Ascending aorta (tissue), 2 donors: ENCODE measurements around the gene DNAJC18. TPM values are rescaled to one million over a fixed set of nuclear protein-coding genes. Genes with fewer than 3 reads are reported as not detected.
A peak's percentile ranks its signal among the peaks of the same experiment; 100 is the strongest.
"Not testable (repeated sequence)": the region's sequence is repeated elsewhere in the genome, so short reads cannot be mapped to it uniquely, and the experiment has no call there.

Experiments
- DNase-seq, 2 donors: peaks; one replicate each; pipeline ENCODE4 v3.0.0-alpha.2; 2019; ENCODE audit warnings: low spot score in 2 of 2
- H3K27ac ChIP-seq, 2 donors: fragments of 200-600 bp; sonication (generic); one replicate each; pipeline ENCODE4 v1.5.1; 2016 to 2017; ENCODE audit warnings: mild to moderate bottlenecking in 1 of 2
- H3K27me3 ChIP-seq: fragments of 200-600 bp; sonication (generic); one replicate; pipeline ENCODE4 v1.5.1; 2017
- H3K36me3 ChIP-seq, 2 donors: fragments of 200-600 bp; sonication (generic); one replicate each; pipeline ENCODE4 v1.5.1; 2016
- H3K4me1 ChIP-seq, 2 donors: fragments of 200-600 bp; sonication (generic); one replicate each; pipeline ENCODE4 v1.5.1; 2016 to 2017; ENCODE audit warnings: mild to moderate bottlenecking in 1 of 2
- H3K4me3 ChIP-seq, 2 donors: fragments of 200-600 bp; sonication (generic); one replicate each; pipeline ENCODE4 v1.5.1; 2016 to 2017; ENCODE audit warnings: mild to moderate bottlenecking in 1 of 2
- H3K9me3 ChIP-seq, 2 donors: fragments of 200-600 bp; sonication (generic); one replicate each; pipeline ENCODE4 v1.5.1; 2016
- intact Hi-C: fragments of 100-400 bp; cut with DNase I; formaldehyde crosslinking; loops from one replicate; pipeline ENCODE4 v1.15.1; 2023
- total RNA-seq: library from RNA; depleted of rRNA; stranded (reverse); fragments of >200 nt; gene quantifications from one replicate; pipeline ENCODE4 v1.1.0, GENCODE V29; 2016
- TF ChIP-seq, protein P1 (sequence below), 3 experiments: fragments of 200-600 bp in 2 of 3; fragments of 450-650 bp in 1 of 3; sonication (generic) in 2 of 3; IDR thresholded peaks; one replicate each; pipeline ENCODE4 v1.5.1; 2016 to 2019; ENCODE audit warnings: antibody characterized with exemption in 3 of 3, mild to moderate bottlenecking in 1 of 3, moderate library complexity in 1 of 3

Gene DNAJC18
- total RNA-seq, 1 donor from 2014 or later, result 8.4 TPM

DNA sequence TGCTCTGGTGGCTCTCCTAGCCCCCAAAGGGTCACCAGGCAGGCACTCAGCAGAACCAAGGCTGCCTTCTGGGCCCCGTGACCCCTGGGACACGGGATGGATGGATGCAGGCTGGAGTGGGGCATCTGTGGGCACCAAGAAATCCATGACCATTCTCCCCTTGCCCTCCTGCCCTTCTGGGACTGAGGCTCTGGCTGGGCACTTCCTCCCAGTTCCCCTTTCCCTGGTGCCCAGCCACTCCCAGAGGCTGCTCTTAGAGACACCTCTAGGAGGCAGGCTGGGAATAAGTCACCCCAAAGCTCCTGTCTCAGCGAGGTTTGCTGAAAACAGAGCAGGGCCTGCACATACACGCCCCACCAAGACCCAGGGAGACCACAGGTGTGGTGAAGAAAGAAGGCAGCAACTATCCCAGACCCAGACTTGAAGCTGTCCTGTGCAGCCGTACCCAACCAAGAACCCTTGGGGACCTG lies 42.3 kb upstream of the DNAJC18 start:
- Histone ChIP-seq H3K4me3 (peak overlapping the region; percentile 64 to 74), H3K4me1 (peaks cover 4 to 27% of the 10 kb centered on the region in 2 donors), H3K27me3 (no peaks in the 10 kb centered on the region), H3K36me3 (peaks cover 24 to 37% of the 10 kb centered on the region in 2 donors), H3K9me3 (no peaks in the 10 kb centered on the region), H3K27ac (peak overlapping the region; percentile 96 to 98)
- DNase-seq, result peak in 1 of 2 donors; percentile 70
- intact Hi-C loops, result loop anchor here (1.0 to 5.0 kb wide), 5 partner anchors 32 to 189 kb away; partner anchors contain the start of genes DNAJC18 and MATR3
- TF ChIP-seq, protein P1, sequence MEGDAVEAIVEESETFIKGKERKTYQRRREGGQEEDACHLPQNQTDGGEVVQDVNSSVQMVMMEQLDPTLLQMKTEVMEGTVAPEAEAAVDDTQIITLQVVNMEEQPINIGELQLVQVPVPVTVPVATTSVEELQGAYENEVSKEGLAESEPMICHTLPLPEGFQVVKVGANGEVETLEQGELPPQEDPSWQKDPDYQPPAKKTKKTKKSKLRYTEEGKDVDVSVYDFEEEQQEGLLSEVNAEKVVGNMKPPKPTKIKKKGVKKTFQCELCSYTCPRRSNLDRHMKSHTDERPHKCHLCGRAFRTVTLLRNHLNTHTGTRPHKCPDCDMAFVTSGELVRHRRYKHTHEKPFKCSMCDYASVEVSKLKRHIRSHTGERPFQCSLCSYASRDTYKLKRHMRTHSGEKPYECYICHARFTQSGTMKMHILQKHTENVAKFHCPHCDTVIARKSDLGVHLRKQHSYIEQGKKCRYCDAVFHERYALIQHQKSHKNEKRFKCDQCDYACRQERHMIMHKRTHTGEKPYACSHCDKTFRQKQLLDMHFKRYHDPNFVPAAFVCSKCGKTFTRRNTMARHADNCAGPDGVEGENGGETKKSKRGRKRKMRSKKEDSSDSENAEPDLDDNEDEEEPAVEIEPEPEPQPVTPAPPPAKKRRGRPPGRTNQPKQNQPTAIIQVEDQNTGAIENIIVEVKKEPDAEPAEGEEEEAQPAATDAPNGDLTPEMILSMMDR (IDR thresholded peaks at IDR 0.05), result peak in 1 of 3 experiments; percentile 47

DNA sequence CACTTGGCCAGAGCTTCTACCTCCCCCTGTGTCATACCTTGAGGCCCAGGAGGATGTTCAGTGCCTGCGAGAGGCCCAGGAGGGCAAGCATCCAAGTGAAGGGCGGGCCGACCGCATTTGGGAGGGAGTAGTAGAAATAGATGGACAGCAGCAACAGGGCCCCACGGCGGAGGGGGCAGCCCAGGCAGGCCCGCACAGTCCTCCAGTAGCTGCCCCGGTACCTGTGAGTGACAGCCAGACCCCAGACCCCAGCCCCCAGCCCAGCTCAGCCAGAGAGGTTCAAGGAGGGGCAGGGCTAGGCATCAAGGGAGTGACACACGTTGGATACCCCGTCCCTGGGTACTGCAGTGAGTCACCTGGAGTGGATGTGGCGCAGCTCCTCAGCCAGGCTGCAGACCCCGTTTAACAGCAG lies 41.8 kb upstream of the DNAJC18 start:
- H3K9me3 ChIP-seq, result no peaks in the 10 kb centered on the region
- peak in 1 of 2 donors; percentile 85 for DNase-seq
- H3K36me3 ChIP-seq, result peaks cover 27 to 42% of the 10 kb centered on the region in 2 donors
- intact Hi-C loops, result loop anchor here (2.0 to 5.0 kb wide), 2 partner anchors 58 to 189 kb away; partner anchors contain the start of gene MATR3
- peak overlapping the region; percentile 64 to 74 for H3K4me3 ChIP-seq
- H3K27ac ChIP-seq, result peak overlapping the region; percentile 96 to 98
- TF ChIP-seq, protein P1 (IDR thresholded peaks at IDR 0.05), result no peak
- peaks cover 4 to 27% of the 10 kb centered on the region in 2 donors for H3K4me1 ChIP-seq
- no peaks in the 10 kb centered on the region for H3K27me3 ChIP-seq

- Histone ChIP-seq H3K4me1 (peaks cover 2 to 25% of the 10 kb centered on the region in 2 donors), H3K36me3 (peaks cover 33 to 56% of the 10 kb centered on the region in 2 donors), H3K27ac (peak overlapping the region; percentile 5 to 96)
- H3K4me3 ChIP-seq, DNase-seq, H3K9me3 ChIP-seq, H3K27me3 ChIP-seq: not testable (repeated sequence)
- intact Hi-C loops, result loop anchor here (2.0 to 5.0 kb wide), 2 partner anchors 57 to 187 kb away; partner anchors contain the start of gene MATR3
These were observed 40.4 kb upstream of the DNAJC18 start for GRCh38 chr5:139479729-139480128.

GRCh38 chr5:139478657-139479423 lies 39.5 kb upstream of the DNAJC18 start:
- H3K9me3 ChIP-seq, intact Hi-C loops, H3K27me3 ChIP-seq, DNase-seq, H3K4me3 ChIP-seq: not testable (repeated sequence)
- H3K27ac ChIP-seq, result peak overlapping the region; percentile 5 to 70
- peaks cover 33 to 56% of the 10 kb centered on the region in 2 donors for H3K36me3 ChIP-seq
- H3K4me1 ChIP-seq, result peaks cover 0 to 25% of the 10 kb centered on the region in 2 donors

- no peaks in the 10 kb centered on the region for H3K27me3 ChIP-seq
- H3K4me1 ChIP-seq, result peaks cover 0 to 18% of the 10 kb centered on the region in 2 donors
- no peak overlapping the region for H3K4me3 ChIP-seq
- no peaks in the 10 kb centered on the region for H3K9me3 ChIP-seq
- no peak for DNase-seq
- peaks cover 33 to 56% of the 10 kb centered on the region in 2 donors for H3K36me3 ChIP-seq
- TF ChIP-seq, protein P1 (IDR thresholded peaks at IDR 0.05), result no peak
- H3K27ac ChIP-seq, result peak overlapping the region in 1 of 2 donors; percentile 11
- intact Hi-C loops, result no loop called here
These were observed 36.7 kb upstream of the DNAJC18 start for GRCh38 chr5:139475865-139476617.

DNA sequence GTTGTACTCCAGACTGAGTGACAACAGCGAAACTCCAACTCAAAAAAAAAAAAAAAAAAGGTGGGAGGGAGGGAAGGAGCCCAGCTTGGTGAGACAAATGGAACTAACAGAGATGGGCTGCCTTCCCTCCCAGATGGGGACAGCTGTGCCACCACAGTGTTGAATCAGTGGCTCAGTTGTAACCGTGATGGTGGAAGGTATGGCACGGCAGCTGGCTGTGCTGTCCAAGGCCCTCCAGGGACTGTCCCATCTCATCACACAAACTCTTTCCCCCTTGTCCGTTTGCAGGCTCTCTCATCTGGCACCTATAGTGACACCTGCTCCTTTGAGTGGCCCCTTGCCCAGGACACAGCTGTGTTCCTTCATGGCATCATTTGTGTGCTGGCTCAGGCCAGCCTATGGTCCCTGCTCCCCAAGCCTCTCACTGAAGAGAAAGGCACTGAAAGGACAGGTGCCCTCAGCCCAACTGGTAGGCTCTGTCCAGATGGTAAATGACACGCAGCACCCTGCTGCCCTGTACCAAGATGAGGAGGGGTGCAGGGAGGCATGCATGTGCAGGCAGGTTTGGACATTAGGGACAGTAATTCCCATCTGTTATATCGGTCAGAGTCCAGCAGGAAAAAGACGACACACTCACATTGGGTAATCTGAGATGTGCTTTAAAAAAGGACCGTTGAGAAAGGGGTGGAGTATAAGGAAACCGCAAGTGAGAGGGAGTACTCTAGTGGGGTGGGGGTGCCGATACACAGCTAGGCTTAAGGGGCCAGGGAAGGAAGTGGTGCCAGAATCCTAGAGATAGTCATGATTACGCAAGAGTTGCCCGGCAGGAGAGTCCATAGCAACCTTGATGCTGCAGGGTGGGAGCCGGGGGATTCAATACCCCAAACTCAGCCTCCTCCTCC lies 35.8 kb upstream of the DNAJC18 start:
- Histone ChIP-seq H3K4me3 (no peak overlapping the region), H3K36me3 (peaks cover 33 to 52% of the 10 kb centered on the region in 2 donors), H3K27me3 (no peaks in the 10 kb centered on the region), H3K27ac (peak overlapping the region in 1 of 2 donors; percentile 25), H3K9me3 (no peaks in the 10 kb centered on the region), H3K4me1 (peaks cover 0 to 9% of the 10 kb centered on the region in 2 donors)
- DNase-seq, result no peak
- TF ChIP-seq, protein P1 (IDR thresholded peaks at IDR 0.05), result no peak
- intact Hi-C loops, result no loop called here
